Endodermal cell (in vitro differentiated cells): ENCODE data around the gene VPS33A. TPM values are rescaled to one million over a fixed set of nuclear protein-coding genes. Genes with fewer than 3 reads are reported as not detected.

Experiments
- DNase-seq: peaks from one replicate; pipeline ENCODE4 v3.0.0-alpha.2; 2017
- H3K27ac ChIP-seq: 2 replicates; pipeline ENCODE4 v1.5.1; 2013; ENCODE audit warnings: mild to moderate bottlenecking, low read depth, low read length, moderate library complexity
- H3K27me3 ChIP-seq: 2 replicates; pipeline ENCODE4 v1.6.1; 2013; ENCODE audit warnings: mild to moderate bottlenecking, low read length, moderate library complexity; ENCODE audit not compliant: insufficient read depth, control insufficient read depth, poor library complexity, severe bottlenecking
- H3K36me3 ChIP-seq: 2 replicates; pipeline ENCODE4 v1.7.0; 2013; ENCODE audit warnings: mild to moderate bottlenecking, low read length, moderate library complexity; ENCODE audit not compliant: control insufficient read depth, insufficient read depth
- H3K4me1 ChIP-seq: one replicate; pipeline ENCODE4 v1.7.0; 2013; ENCODE audit warnings: low read length; ENCODE audit not compliant: control insufficient read depth, insufficient read depth
- H3K4me3 ChIP-seq: 2 replicates; pipeline ENCODE4 v1.5.1; 2013; ENCODE audit warnings: mild to moderate bottlenecking, low read length, moderate library complexity
- H3K9ac ChIP-seq: 2 replicates; pipeline ENCODE4 v1.6.1; 2013; ENCODE audit warnings: mild to moderate bottlenecking, low read length, moderate library complexity; ENCODE audit not compliant: poor library complexity, severe bottlenecking; ENCODE audit errors: extremely low read depth
- H3K9me3 ChIP-seq: 2 replicates; pipeline ENCODE4 v1.6.1; 2013; ENCODE audit warnings: mild to moderate bottlenecking, low read length, moderate library complexity; ENCODE audit not compliant: control insufficient read depth
- H3K27ac Mint-ChIP-seq: 2 replicates; pipeline ENCODE4 v1.8.0; 2020; ENCODE audit warnings: mixed read lengths
- H3K27me3 Mint-ChIP-seq: 2 replicates; pipeline ENCODE4 v1.8.0; 2021; ENCODE audit warnings: mild to moderate bottlenecking, mixed read lengths; ENCODE audit not compliant: insufficient read depth
- H3K36me3 Mint-ChIP-seq: 2 replicates; pipeline ENCODE4 v1.8.0; 2020; ENCODE audit warnings: low read depth, mixed read lengths
- H3K4me1 Mint-ChIP-seq: 2 replicates; pipeline ENCODE4 v1.8.0; 2020; ENCODE audit warnings: mixed read lengths
- H3K4me3 Mint-ChIP-seq: 2 replicates; pipeline ENCODE4 v1.8.0; 2020; ENCODE audit warnings: mild to moderate bottlenecking, moderate library complexity, mixed read lengths
- H3K9me3 Mint-ChIP-seq: 2 replicates; pipeline ENCODE4 v1.8.0; 2020; ENCODE audit warnings: mild to moderate bottlenecking, mixed read lengths
- WGBS, 2 experiments: methylation state at CpG; one replicate each; pipeline versions ENCODE4 v1.1.5 to v1.1.7; 2013; ENCODE audit warnings: missing lambda C conversion rate in 2 of 2, mixed read lengths in 1 of 2; ENCODE audit not compliant: insufficient coverage in 1 of 2, insufficient read length in 1 of 2; 5-methylcytosine and 5-hydroxymethylcytosine counted together
- total RNA-seq, 2 donors: library from RNA; stranded (reverse); fragmentation: NEBNext Ultra II Directional in 1 of 2; extraction: Animal tissue kit (Norgen Biotek cat#: 25700) in 1 of 2; gene quantifications; 2 replicates in 1 of 2; 3 replicates in 1 of 2; pipeline ENCODE4 v1.2.1, GENCODE V29; 2021
- TF ChIP-seq, protein P1 (sequence below): fragments of 200-600 bp; sonication (generic); conservative IDR thresholded peaks from 2 replicates; pipeline ENCODE4 v1.5.0; 2021; ENCODE audit warnings: antibody characterized with exemption, mild to moderate bottlenecking

The VPS33A gene
- total RNA-seq, 2 donors from 2014 or later = 50.6 to 52.8 TPM

DNA sequence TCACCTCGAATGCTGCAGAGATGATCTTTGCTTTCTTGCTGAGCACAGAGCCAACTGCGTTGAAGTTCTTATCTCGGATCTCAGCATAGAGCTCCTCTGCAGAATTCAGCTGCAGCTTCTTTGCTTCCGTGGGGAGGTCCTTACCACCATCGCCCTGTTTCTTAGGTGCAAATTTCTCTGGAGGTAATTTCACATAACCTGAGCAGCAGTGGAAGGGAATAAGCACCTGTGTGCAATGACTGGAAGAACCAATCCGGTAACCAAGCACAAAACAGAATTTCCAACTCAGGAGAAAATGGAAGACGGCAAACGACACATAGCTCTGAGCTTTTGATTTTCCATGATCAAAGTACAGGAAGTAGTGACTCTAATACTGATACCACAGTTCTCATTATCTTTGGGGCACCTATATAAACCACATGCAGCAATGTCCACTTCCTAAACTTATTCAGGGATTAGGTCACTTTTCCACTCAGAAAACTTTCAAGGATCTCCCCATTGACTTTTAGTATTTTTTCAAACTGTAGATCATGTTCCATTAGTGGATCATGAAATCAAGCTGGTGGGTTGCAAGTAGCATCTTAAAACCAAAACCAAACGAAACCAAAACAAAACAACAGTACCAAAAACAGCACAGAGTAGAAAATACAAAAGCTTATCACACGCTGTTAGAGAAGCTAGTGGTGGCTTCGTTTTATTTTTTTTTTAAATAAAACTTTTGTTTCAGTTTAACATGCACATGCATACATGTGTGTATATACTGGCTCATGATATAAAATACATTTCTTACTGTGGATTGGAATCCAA lies 21.5 kb downstream of the VPS33A start:
- no peak overlapping the region for H3K9ac ChIP-seq
- peaks cover 44% of the 10 kb centered on the region for H3K36me3 ChIP-seq
- H3K27ac ChIP-seq = no peak overlapping the region
- TF ChIP-seq, protein P1, sequence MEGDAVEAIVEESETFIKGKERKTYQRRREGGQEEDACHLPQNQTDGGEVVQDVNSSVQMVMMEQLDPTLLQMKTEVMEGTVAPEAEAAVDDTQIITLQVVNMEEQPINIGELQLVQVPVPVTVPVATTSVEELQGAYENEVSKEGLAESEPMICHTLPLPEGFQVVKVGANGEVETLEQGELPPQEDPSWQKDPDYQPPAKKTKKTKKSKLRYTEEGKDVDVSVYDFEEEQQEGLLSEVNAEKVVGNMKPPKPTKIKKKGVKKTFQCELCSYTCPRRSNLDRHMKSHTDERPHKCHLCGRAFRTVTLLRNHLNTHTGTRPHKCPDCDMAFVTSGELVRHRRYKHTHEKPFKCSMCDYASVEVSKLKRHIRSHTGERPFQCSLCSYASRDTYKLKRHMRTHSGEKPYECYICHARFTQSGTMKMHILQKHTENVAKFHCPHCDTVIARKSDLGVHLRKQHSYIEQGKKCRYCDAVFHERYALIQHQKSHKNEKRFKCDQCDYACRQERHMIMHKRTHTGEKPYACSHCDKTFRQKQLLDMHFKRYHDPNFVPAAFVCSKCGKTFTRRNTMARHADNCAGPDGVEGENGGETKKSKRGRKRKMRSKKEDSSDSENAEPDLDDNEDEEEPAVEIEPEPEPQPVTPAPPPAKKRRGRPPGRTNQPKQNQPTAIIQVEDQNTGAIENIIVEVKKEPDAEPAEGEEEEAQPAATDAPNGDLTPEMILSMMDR = no peak
- 92 to 94% methylated on average over 8 to 11 of the region's 11 CpGs for WGBS, 2 experiments
- Mint-ChIP-seq H3K9me3 (no peaks in the 10 kb centered on the region), H3K4me1 (no peaks in the 10 kb centered on the region), H3K27ac (no peak overlapping the region), H3K4me3 (no peak overlapping the region), H3K27me3 (no peaks in the 10 kb centered on the region), H3K36me3 (peaks cover 48% of the 10 kb centered on the region)
- H3K27me3 ChIP-seq = no peaks in the 10 kb centered on the region
- DNase-seq = no peak
- H3K4me3 ChIP-seq = no peak overlapping the region
- no peaks in the 10 kb centered on the region for H3K4me1 ChIP-seq
- no peaks in the 10 kb centered on the region for H3K9me3 ChIP-seq

DNA sequence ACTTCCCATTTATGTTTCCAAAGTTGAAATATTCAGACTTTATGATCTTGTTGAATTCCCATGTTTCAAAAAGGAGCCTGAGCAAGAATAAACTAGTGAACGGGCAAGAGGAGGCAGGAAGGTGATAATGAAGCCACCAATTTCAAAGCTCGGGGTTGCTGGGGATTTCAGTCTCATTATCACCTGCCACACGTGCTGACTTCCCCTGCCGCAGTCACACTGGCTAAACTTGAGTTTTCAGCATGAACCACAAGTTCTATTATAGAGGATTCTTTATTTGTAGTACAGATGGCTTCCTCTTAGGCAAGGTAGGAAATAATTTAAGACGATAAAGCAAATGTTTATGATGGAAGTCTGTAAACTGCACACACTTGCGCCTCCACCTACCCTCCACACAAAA lies 22.3 kb downstream of the VPS33A start:
- H3K27me3 ChIP-seq = no peaks in the 10 kb centered on the region
- WGBS, 2 experiments = 95 to 100% methylated on average over 1 to 6 of the region's 6 CpGs
- no peak overlapping the region for H3K4me3 Mint-ChIP-seq
- H3K27ac ChIP-seq = no peak overlapping the region
- H3K36me3 Mint-ChIP-seq = peaks cover 48% of the 10 kb centered on the region
- H3K27me3 Mint-ChIP-seq = no peaks in the 10 kb centered on the region
- no peaks in the 10 kb centered on the region for H3K4me1 ChIP-seq
- no peak for DNase-seq
- no peaks in the 10 kb centered on the region for H3K9me3 Mint-ChIP-seq
- H3K9ac ChIP-seq = no peak overlapping the region
- no peak overlapping the region for H3K27ac Mint-ChIP-seq
- no peaks in the 10 kb centered on the region for H3K4me1 Mint-ChIP-seq
- TF ChIP-seq, protein P1 = no peak
- no peak overlapping the region for H3K4me3 ChIP-seq
- H3K36me3 ChIP-seq = peaks cover 44% of the 10 kb centered on the region
- H3K9me3 ChIP-seq = no peaks in the 10 kb centered on the region

DNA sequence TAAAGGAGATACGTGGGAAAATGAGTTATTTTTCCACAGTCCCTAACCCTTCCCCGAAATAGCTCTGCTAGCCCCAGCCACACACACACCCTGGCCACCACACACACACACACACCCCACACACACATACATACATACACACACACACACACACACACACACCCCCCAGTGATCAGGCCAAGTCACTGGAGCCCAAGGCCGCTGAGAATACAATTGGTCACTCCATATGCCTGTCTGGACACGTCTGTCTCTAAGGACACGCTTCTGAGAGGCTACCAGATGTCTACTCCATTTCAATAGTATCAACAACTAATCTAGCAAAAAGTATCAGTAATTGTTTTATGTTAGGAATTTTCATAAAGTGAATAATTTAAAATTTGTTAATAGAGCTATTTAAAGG lies 27.4 kb downstream of the VPS33A start:
- Mint-ChIP-seq H3K4me1 (no peaks in the 10 kb centered on the region), H3K27me3 (no peaks in the 10 kb centered on the region), H3K9me3 (no peaks in the 10 kb centered on the region), H3K27ac (no peak overlapping the region), H3K36me3 (peaks cover 61% of the 10 kb centered on the region), H3K4me3 (no peak overlapping the region)
- WGBS, 2 experiments = 94 to 100% methylated on average over 1 to 5 of the region's 5 CpGs
- Histone ChIP-seq H3K36me3 (peaks cover 67% of the 10 kb centered on the region), H3K9ac (no peak overlapping the region), H3K4me1 (no peaks in the 10 kb centered on the region), H3K9me3 (no peaks in the 10 kb centered on the region), H3K4me3 (no peak overlapping the region), H3K27ac (no peak overlapping the region), H3K27me3 (no peaks in the 10 kb centered on the region)
- TF ChIP-seq, protein P1 = no peak
- DNase-seq = no peak
